Endothelial cell of umbilical vein (primary cell): ENCODE results near the gene DDX31. TPM values are rescaled to one million over a fixed set of nuclear protein-coding genes. Genes with fewer than 3 reads are reported as not detected.

ENCODE experiments used
- BruUV-seq: library from RNA; stranded (reverse); fragments of 400-500 nt; replicated peaks from 2 replicates; lab custom pipeline; 2021; lab: Mats Ljungman, UMichigan
- CTCF ChIA-PET: fragments of 300-600, 350-600 bp; sonication (Branson Sonifier 250); formaldehyde crosslinking; loops from one replicate; lab custom pipeline; 2021; ENCODE audit warnings: antibody characterized with exemption, inconsistent platforms; lab: Charles Lee
- POLR2A ChIA-PET: fragments of 300-600, 350-600 bp; sonication (Branson Sonifier 250); formaldehyde crosslinking; loops from one replicate; lab custom pipeline; 2021; ENCODE audit warnings: antibody characterized with exemption, inconsistent platforms; lab: Charles Lee
- DNase-seq: peaks from one replicate; pipeline ENCODE4 v3.0.0-alpha.2; 2011; ENCODE audit warnings: low read depth, low spot score
- FAIRE-seq: peaks from 2 replicates; lab custom pipeline; 2011; peaks lifted over from hg19 to GRCh38; lab: Jason Lieb, UNC
- H2AFZ ChIP-seq: 2 replicates; pipeline ENCODE4 v1.6.0; 2012; ENCODE audit warnings: low read depth, low read length, control low read depth, inconsistent platforms
- H3K27ac ChIP-seq: 2 replicates; pipeline ENCODE4 v1.5.1; 2011; ENCODE audit warnings: low read depth, mild to moderate bottlenecking, control low read depth, low read length, moderate library complexity; ENCODE audit not compliant: insufficient read depth
- H3K27me3 ChIP-seq, 2 experiments: 2 replicates each; pipeline versions ENCODE4 v1.6.0 to v1.6.1; 2011; ENCODE audit warnings: low read length in 2 of 2, mixed read lengths in 1 of 2; ENCODE audit not compliant: control insufficient read depth in 2 of 2, insufficient read depth in 2 of 2
- H3K36me3 ChIP-seq, 2 experiments: 2 replicates in 1 of 2; 3 replicates in 1 of 2; pipeline ENCODE4 v1.5.1; 2011; ENCODE audit warnings: low read length in 2 of 2, mild to moderate bottlenecking in 1 of 2, moderate library complexity in 1 of 2; ENCODE audit not compliant: control insufficient read depth in 2 of 2, insufficient read depth in 2 of 2; ENCODE audit errors: extremely low read depth in 1 of 2
- H3K4me1 ChIP-seq: 3 replicates; pipeline ENCODE4 v1.5.1; 2011; ENCODE audit warnings: mild to moderate bottlenecking, low read length; ENCODE audit not compliant: control insufficient read depth, insufficient read depth; ENCODE audit errors: extremely low read depth
- H3K4me2 ChIP-seq: 2 replicates; pipeline ENCODE4 v1.6.1; 2011; ENCODE audit warnings: low read length, control low read depth, mixed read lengths; ENCODE audit not compliant: insufficient read depth
- H3K4me3 ChIP-seq, 3 experiments: fragments of 200-600 bp in 1 of 3; sonication (generic), shearing (Covaris generic) in 1 of 3; replicated peaks in 1 of 3; 2 replicates each; pipeline ENCODE4 v1.5.1; 2011 to 2016; ENCODE audit warnings: control low read depth in 3 of 3, low read length in 3 of 3, mild to moderate bottlenecking in 2 of 3, inconsistent platforms in 1 of 3, low read depth in 1 of 3, moderate library complexity in 1 of 3; ENCODE audit not compliant: insufficient read depth in 1 of 3
- H3K79me2 ChIP-seq: 2 replicates; pipeline ENCODE4 v1.6.0; 2012; ENCODE audit warnings: low read length, inconsistent platforms; ENCODE audit not compliant: control insufficient read depth, insufficient read depth
- H3K9ac ChIP-seq: replicated peaks from 2 replicates; pipeline ENCODE3; 2011; ENCODE audit warnings: low read length, control low read depth; ENCODE audit not compliant: insufficient read depth; ENCODE audit errors: extremely low read depth
- H3K9me1 ChIP-seq: replicated peaks from 3 replicates; pipeline ENCODE4 v1.6.0; 2011; ENCODE audit warnings: mild to moderate bottlenecking, low read length; ENCODE audit not compliant: control insufficient read depth, insufficient read depth; ENCODE audit errors: extremely low read depth
- H3K9me3 ChIP-seq: replicated peaks from 2 replicates; pipeline ENCODE4 v1.5.1; 2012; ENCODE audit warnings: low read length, inconsistent platforms; ENCODE audit not compliant: control insufficient read depth, insufficient read depth
- H4K20me1 ChIP-seq: replicated peaks from 2 replicates; pipeline ENCODE3; 2011; ENCODE audit warnings: mild to moderate bottlenecking, low read length; ENCODE audit not compliant: control insufficient read depth, insufficient read depth; ENCODE audit errors: extremely low read depth
- CTCF ChIP-seq, 2 donors: IDR thresholded peaks; 1 replicate in 1 of 2; 2 replicates in 1 of 2; pipeline ENCODE4 v1.5.1; 2011; ENCODE audit warnings: low read length in 2 of 2, mild to moderate bottlenecking in 2 of 2, moderate library complexity in 2 of 2, control low read depth in 1 of 2, inconsistent platforms in 1 of 2, low read depth in 1 of 2; ENCODE audit not compliant: insufficient read depth in 1 of 2; ENCODE audit errors: extremely low read depth in 1 of 2
- EZH2 ChIP-seq: IDR thresholded peaks from 2 replicates; pipeline ENCODE4 v1.6.1; 2012; ENCODE audit warnings: borderline replicate concordance, low read depth, mild to moderate bottlenecking, moderate library complexity, low read length, inconsistent platforms; ENCODE audit not compliant: severe bottlenecking
- FOS ChIP-seq: IDR thresholded peaks from 2 replicates; pipeline ENCODE4 v1.6.1; 2011; ENCODE audit warnings: mild to moderate bottlenecking, low read length, moderate library complexity, borderline replicate concordance; ENCODE audit not compliant: insufficient read depth
- GATA2 ChIP-seq: IDR thresholded peaks from 2 replicates; pipeline ENCODE4 v1.7.0; 2011; ENCODE audit warnings: low read depth, mild to moderate bottlenecking, moderate library complexity, mixed read lengths, low read length; ENCODE audit not compliant: insufficient read length, insufficient read depth
- JUN ChIP-seq: IDR thresholded peaks from 2 replicates; pipeline ENCODE4 v1.6.1; 2011; ENCODE audit warnings: borderline replicate concordance, low read depth; ENCODE audit not compliant: insufficient read length, insufficient read depth
- MYC ChIP-seq: IDR thresholded peaks from one replicate; pipeline ENCODE4 v1.6.1; 2011; ENCODE audit warnings: mild to moderate bottlenecking, low read depth, low read length
- POLR2A ChIP-seq: IDR thresholded peaks from 2 replicates; pipeline ENCODE4 v1.6.1; 2012; ENCODE audit warnings: low read depth, mild to moderate bottlenecking, control low read depth, low read length
- POLR2AphosphoS5 ChIP-seq: IDR thresholded peaks from 2 replicates; pipeline ENCODE4 v1.6.1; 2012; ENCODE audit warnings: low read depth, mild to moderate bottlenecking, control low read depth, low read length, moderate library complexity; ENCODE audit not compliant: insufficient read depth
- dilution Hi-C: fragments of 300-500 bp; cut with MboI; formaldehyde crosslinking; loops from one replicate; pipeline ENCODE4 v1.15.0; 2019; ENCODE audit warnings: low sequenced_read_pairs; ENCODE audit not compliant: extremely low pct_ligation_motif_present
- intact Hi-C: fragments of 100-400 bp; cut with micrococcal nuclease; formaldehyde crosslinking; loops from one replicate; pipeline ENCODE4 v1.10.0; 2022
- polyA plus RNA-seq, 4 experiments: library from polyadenylated mRNA; depleted of rRNA in 3 of 4; stranded (reverse) in 3 of 4; unstranded in 1 of 4; fragments of >200 nt; gene quantifications; 2 replicates each; pipeline versions ENCODE4 v1.2.1 to v1.2.3, GENCODE V29; 2011 to 2012; ENCODE audit warnings: missing spikeins in 1 of 4
- total RNA-seq: library from RNA; stranded (reverse); gene quantifications from 2 replicates; pipeline ENCODE4 v1.2.3, GENCODE V29; 2021
- TF ChIP-seq, protein P1 (sequence below): IDR thresholded peaks from 2 replicates; pipeline ENCODE4 v1.6.1; 2011; ENCODE audit not compliant: insufficient read depth, insufficient read length

Gene DDX31
- total and polyA plus RNA-seq, 2 donors (not counting 3 experiments of a cell fraction or from before 2014, with no cell fraction given), result 8.0 to 16.3 TPM

DNA sequence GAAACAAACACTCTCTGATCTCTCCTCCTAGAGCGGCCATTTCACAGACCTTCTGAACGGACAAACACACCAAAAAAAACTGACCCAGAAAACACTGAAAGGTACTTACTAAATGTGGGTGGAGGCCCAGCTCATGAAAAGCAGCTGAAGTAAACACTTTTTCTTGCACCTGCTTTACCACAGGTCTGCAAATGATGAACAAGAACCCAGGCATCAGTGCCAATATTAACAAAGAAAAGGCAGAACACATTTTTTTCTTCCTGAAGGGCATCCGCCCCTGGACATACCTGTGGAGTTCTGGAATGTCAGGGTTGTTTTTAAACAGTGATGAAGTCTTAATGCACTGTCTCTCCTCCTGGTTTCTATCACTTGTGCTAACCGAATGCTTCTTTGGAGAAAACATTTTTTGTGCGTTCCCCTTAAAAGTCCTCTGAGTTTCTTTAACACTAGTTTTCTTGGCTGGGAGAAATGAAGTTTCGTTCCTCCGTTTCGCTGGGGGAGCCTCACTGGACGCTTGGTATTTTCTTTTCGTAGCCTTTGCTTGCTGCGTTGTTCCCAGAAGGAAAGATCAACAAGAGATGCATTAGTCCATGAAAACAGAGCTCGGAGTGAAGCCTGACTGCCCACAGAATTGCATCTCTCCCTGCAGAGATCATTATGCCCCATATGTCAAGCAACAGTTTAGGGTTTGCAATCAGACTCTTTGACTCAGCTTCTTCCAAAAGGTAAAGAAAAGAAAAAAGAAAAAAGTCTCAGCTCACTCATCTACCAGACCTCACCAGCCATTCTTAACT is 7.4 kb downstream of the DDX31 start:
- ChIA-PET POLR2A (no interaction called here), CTCF (no interaction called here)
- no peak overlapping the region for H3K9ac ChIP-seq
- intact Hi-C loops, result no loop called here
- DNase-seq, result no peak
- no peak overlapping the region for H2AFZ ChIP-seq
- peaks cover 39% of the 10 kb centered on the region for H3K79me2 ChIP-seq
- BruUV-seq, result no TSS peak
- no peaks in the 10 kb centered on the region for H3K9me3 ChIP-seq
- H3K27ac ChIP-seq, result no peak overlapping the region
- H3K4me1 ChIP-seq, result no peaks in the 10 kb centered on the region
- no peak overlapping the region for H3K4me3 ChIP-seq
- TF ChIP-seq MYC (no peak), POLR2AphosphoS5 (no peak), POLR2A (no peak), GATA2 (no peak), FOS (no peak), EZH2 (no peak), JUN (no peak), CTCF (IDR thresholded peaks at IDR 0.05; ENCODE audit: extremely low read depth in 1 of 2, insufficient read depth in 1 of 2, low read depth in 1 of 2, low read length in 2 of 2) (no peak)
- TF ChIP-seq, protein P1, sequence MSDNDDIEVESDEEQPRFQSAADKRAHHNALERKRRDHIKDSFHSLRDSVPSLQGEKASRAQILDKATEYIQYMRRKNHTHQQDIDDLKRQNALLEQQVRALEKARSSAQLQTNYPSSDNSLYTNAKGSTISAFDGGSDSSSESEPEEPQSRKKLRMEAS, result no peak
- no peaks in the 10 kb centered on the region for H4K20me1 ChIP-seq
- peaks cover 13 to 17% of the 10 kb centered on the region in 2 experiments for H3K36me3 ChIP-seq
- H3K9me1 ChIP-seq, result no peaks in the 10 kb centered on the region
- dilution Hi-C loops, result no loop called here
- H3K4me2 ChIP-seq, result no peak overlapping the region
- H3K27me3 ChIP-seq, result no peaks in the 10 kb centered on the region
- no peak for FAIRE-seq
